DND-41 (cell line): ENCODE data around the gene FAM53B.

Source experiments
- ATAC-seq: fragments of 200-7000 bp; cut with Tn5 transposase; 3 replicates; pipeline ENCODE4 v1.9.1; 2021; ENCODE audit warnings: low read depth; ENCODE audit not compliant: insufficient read depth
- DNase-seq: peaks from one replicate; pipeline ENCODE4 v3.0.0-alpha.2; 2020
- H2AFZ ChIP-seq: 2 replicates; pipeline ENCODE4 v1.6.0; 2012; ENCODE audit warnings: low read depth, low read length
- H3K27ac ChIP-seq: 2 replicates; pipeline ENCODE4 v1.5.1; 2012; ENCODE audit warnings: low read length, inconsistent platforms
- H3K27me3 ChIP-seq: fragments of 200-600 bp; sonication (generic); 2 replicates; pipeline ENCODE4 v1.6.0; 2012; ENCODE audit warnings: low read length, mild to moderate bottlenecking, inconsistent platforms; ENCODE audit not compliant: insufficient read depth, poor library complexity
- H3K36me3 ChIP-seq: 2 replicates; pipeline ENCODE4 v1.5.1; 2012; ENCODE audit warnings: low read length, inconsistent platforms; ENCODE audit not compliant: insufficient read depth
- H3K4me1 ChIP-seq: 2 replicates; pipeline ENCODE4 v1.5.1; 2012; ENCODE audit warnings: mild to moderate bottlenecking, low read length; ENCODE audit not compliant: insufficient read depth
- H3K4me2 ChIP-seq: 2 replicates; pipeline ENCODE4 v1.6.0; 2012; ENCODE audit warnings: mild to moderate bottlenecking, moderate library complexity, low read length, inconsistent platforms; ENCODE audit not compliant: insufficient read depth
- H3K4me3 ChIP-seq, 2 experiments: fragments of 200-600 bp in 1 of 2; shearing (Covaris generic) in 1 of 2; 2 replicates each; pipeline ENCODE4 v1.5.1; 2012 to 2016; ENCODE audit warnings: inconsistent platforms in 2 of 2, low read length in 2 of 2, mild to moderate bottlenecking in 2 of 2, low read depth in 1 of 2, moderate library complexity in 1 of 2
- H3K79me2 ChIP-seq: 2 replicates; pipeline ENCODE4 v1.6.0; 2012; ENCODE audit warnings: low read length, inconsistent platforms; ENCODE audit not compliant: insufficient read depth
- H3K9ac ChIP-seq: 2 replicates; pipeline ENCODE4 v1.6.0; 2012; ENCODE audit warnings: low read depth, mild to moderate bottlenecking, inconsistent platforms, low read length, moderate library complexity
- H3K9me3 ChIP-seq: 2 replicates; pipeline ENCODE4 v1.5.1; 2012; ENCODE audit warnings: low read length, moderate library complexity, mild to moderate bottlenecking, inconsistent platforms; ENCODE audit not compliant: insufficient read depth, severe bottlenecking
- H4K20me1 ChIP-seq: 2 replicates; pipeline ENCODE4 v1.6.0; 2012; ENCODE audit warnings: low read length; ENCODE audit not compliant: insufficient read depth
- CTCF ChIP-seq: IDR thresholded peaks from 2 replicates; pipeline ENCODE4 v1.5.1; 2012; ENCODE audit warnings: borderline replicate concordance, low read length, moderate library complexity, mild to moderate bottlenecking; ENCODE audit not compliant: poor library complexity, severe bottlenecking; ENCODE audit errors: extremely low read depth
- EZH2 ChIP-seq: IDR thresholded peaks from 3 replicates; pipeline ENCODE4 v1.6.1; 2012; ENCODE audit warnings: borderline replicate concordance, low read depth, mild to moderate bottlenecking, moderate library complexity, low read length, inconsistent platforms; ENCODE audit not compliant: severe bottlenecking

The FAM53B gene

DNA sequence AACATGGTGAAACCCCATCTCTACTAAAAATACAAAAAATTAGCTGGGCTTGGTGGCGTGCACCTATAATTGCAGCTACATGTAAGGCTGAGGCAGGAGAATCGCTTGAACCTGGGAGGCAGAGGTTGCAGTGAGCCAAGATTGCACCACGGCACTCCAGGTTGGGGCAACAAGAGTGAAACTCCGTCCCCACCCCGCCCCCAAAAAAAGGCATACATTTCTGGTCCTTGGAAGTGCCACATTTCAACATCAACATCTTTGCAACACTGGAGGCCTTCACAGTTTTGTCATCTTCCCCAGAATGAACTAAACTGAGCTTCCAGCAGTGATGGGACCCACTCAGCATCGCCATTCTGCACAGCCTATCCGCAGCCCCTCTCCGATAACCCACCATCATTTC is 36.6 kb downstream of the FAM53B start:
- no peak overlapping the region for H3K4me3 ChIP-seq
- H3K36me3 ChIP-seq: peaks cover 68% of the 10 kb centered on the region
- no peaks in the 10 kb centered on the region for H3K9me3 ChIP-seq
- ATAC-seq (no peak), DNase-seq (no peak)
- no peak overlapping the region for H3K9ac ChIP-seq
- peaks cover 10% of the 10 kb centered on the region; the same call in 1 of the 2 replicates for H3K4me1 ChIP-seq
- H4K20me1 ChIP-seq: peaks cover 88% of the 10 kb centered on the region
- H2AFZ ChIP-seq: no peak overlapping the region
- TF ChIP-seq CTCF (no peak), EZH2 (no peak)
- peaks cover 100% of the 10 kb centered on the region for H3K79me2 ChIP-seq
- H3K27ac ChIP-seq: no peak overlapping the region
- no peak overlapping the region for H3K4me2 ChIP-seq
- H3K27me3 ChIP-seq: no peaks in the 10 kb centered on the region

GRCh38 chr10:124707144-124707467 is 37.1 kb downstream of the FAM53B start:
- Histone ChIP-seq H3K27me3 (no peaks in the 10 kb centered on the region), H3K4me1 (peaks cover 10% of the 10 kb centered on the region; the same call in 1 of the 2 replicates), H3K9ac (no peak overlapping the region), H4K20me1 (peaks cover 89% of the 10 kb centered on the region), H3K36me3 (peaks cover 69% of the 10 kb centered on the region), H3K4me2 (no peak overlapping the region), H3K9me3 (no peaks in the 10 kb centered on the region), H3K79me2 (peaks cover 100% of the 10 kb centered on the region), H3K4me3 (no peak overlapping the region), H2AFZ (no peak overlapping the region), H3K27ac (peak overlapping the region; percentile 49)
- no peak for ATAC-seq
- DNase-seq: no peak
- TF ChIP-seq EZH2: no peak
- TF ChIP-seq CTCF: no peak

DNA sequence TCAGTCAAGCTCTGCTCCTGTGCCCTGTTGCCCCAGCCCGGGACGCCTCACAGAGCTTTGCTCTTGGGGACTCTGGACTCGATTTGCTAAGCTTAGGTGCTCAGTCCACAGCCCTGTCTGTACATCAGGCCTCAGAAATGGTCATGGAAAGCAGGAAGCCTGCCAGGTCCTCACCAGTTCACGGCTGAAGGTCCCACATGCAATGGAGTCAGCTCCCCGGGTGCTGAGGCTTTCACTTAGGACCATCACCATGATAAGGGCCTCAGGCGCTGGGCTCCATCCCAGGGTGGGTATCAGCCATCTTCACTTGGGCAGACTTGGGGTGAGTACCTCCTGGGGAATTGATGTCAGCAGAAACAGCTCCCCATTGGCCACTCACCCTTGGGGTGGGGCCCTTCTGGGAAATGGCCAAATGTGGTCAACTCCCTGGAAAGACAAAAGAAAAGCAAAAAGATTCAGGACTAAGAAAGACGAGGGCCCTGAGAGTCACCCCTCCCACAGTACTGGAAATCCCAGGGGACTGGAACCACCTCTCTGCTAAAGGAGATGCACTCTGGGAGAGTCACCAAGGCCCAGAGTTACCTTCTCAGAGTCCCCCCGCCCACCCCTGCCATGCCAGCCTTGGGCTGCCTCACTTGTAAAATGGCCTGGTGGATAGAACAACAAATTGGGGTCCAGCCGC is 37.6 kb downstream of the FAM53B start:
- H4K20me1 ChIP-seq: peaks cover 88% of the 10 kb centered on the region
- no peaks in the 10 kb centered on the region for H3K27me3 ChIP-seq
- H3K79me2 ChIP-seq: peaks cover 100% of the 10 kb centered on the region
- peak overlapping the region; percentile 49; the same call in 1 of the 2 replicates for H3K27ac ChIP-seq
- ATAC-seq (no peak), DNase-seq (no peak)
- no peak for TF ChIP-seq CTCF
- H3K4me2 ChIP-seq: no peak overlapping the region
- no peak overlapping the region for H3K4me3 ChIP-seq
- H3K9me3 ChIP-seq: no peaks in the 10 kb centered on the region
- peaks cover 74% of the 10 kb centered on the region for H3K36me3 ChIP-seq
- H3K4me1 ChIP-seq: peaks cover 10% of the 10 kb centered on the region; the same call in 1 of the 2 replicates
- H2AFZ ChIP-seq: no peak overlapping the region
- H3K9ac ChIP-seq: no peak overlapping the region
